Smooth muscle cell (in vitro differentiated cells): ENCODE data around the gene CWC25. TPM values are rescaled to one million over a fixed set of nuclear protein-coding genes. Genes with fewer than 3 reads are reported as not detected.
"Not testable (repeated sequence)": the region's sequence is repeated elsewhere in the genome, so short reads cannot be mapped to it uniquely, and the experiment has no call there.

Source experiments
- DNase-seq: peaks from one replicate; lab custom pipeline; 2025; ENCODE audit not compliant: unreplicated experiment; lab: John Stamatoyannopoulos, UW
- H2AFZ ChIP-seq: fragments of 200-600 bp; sonication (generic); 2 replicates; pipeline ENCODE4 v1.6.0; 2016; ENCODE audit warnings: antibody characterized with exemption, low read depth, mild to moderate bottlenecking
- H3F3A ChIP-seq: fragments of 200-600 bp; sonication (generic); 2 replicates; pipeline ENCODE4 v1.6.0; 2017; ENCODE audit warnings: antibody characterized with exemption, low read depth
- H3K27ac ChIP-seq: fragments of 200-600 bp; sonication (generic); 2 replicates; pipeline ENCODE4 v1.5.1; 2016; ENCODE audit warnings: low read depth, mild to moderate bottlenecking
- H3K27me3 ChIP-seq: fragments of 200-600 bp; sonication (generic); 2 replicates; pipeline ENCODE4 v1.6.1; 2016; ENCODE audit warnings: low read depth, mild to moderate bottlenecking
- H3K36me3 ChIP-seq: fragments of 200-600 bp; sonication (generic); 2 replicates; pipeline ENCODE4 v1.5.1; 2016; ENCODE audit warnings: low read depth
- H3K4me1 ChIP-seq: fragments of 200-600 bp; sonication (generic); 2 replicates; pipeline ENCODE4 v1.5.1; 2016; ENCODE audit warnings: low read depth
- H3K4me2 ChIP-seq: fragments of 200-600 bp; sonication (generic); 2 replicates; pipeline ENCODE4 v1.6.0; 2016; ENCODE audit warnings: mild to moderate bottlenecking
- H3K4me3 ChIP-seq: fragments of 200-600 bp; sonication (generic); 2 replicates; pipeline ENCODE4 v1.5.1; 2016; ENCODE audit warnings: mild to moderate bottlenecking
- H3K79me2 ChIP-seq: fragments of 200-600 bp; sonication (generic); 2 replicates; pipeline ENCODE4 v1.6.0; 2016; ENCODE audit warnings: low read depth, mild to moderate bottlenecking
- H3K9ac ChIP-seq: fragments of 200-600 bp; sonication (generic); 2 replicates; pipeline ENCODE4 v1.6.0; 2016; ENCODE audit warnings: low read depth
- H3K9me3 ChIP-seq: fragments of 200-600 bp; sonication (generic); replicated peaks from 2 replicates; pipeline ENCODE4 v1.5.1; 2016; ENCODE audit warnings: low read depth
- H4K20me1 ChIP-seq: fragments of 200-600 bp; sonication (generic); 2 replicates; pipeline ENCODE4 v1.6.0; 2016; ENCODE audit warnings: low read depth
- WGBS: methylation state at CpG from one replicate; pipeline ENCODE4 v1.1.7; 2016; ENCODE audit warnings: low lambda C conversion rate; 5-methylcytosine and 5-hydroxymethylcytosine counted together
- polyA plus RNA-seq: library from polyadenylated mRNA; unstranded; fragments of >200 nt; fragmentation: Nextera tagmentation; extraction: Ambion mirVana; gene quantifications from 2 replicates; pipeline ENCODE4 v1.2.1, GENCODE V29; 2016
- total RNA-seq: library from RNA; depleted of rRNA; stranded (reverse); fragments of >200 nt; gene quantifications from 2 replicates; pipeline ENCODE4 v1.2.3, GENCODE V29; 2014
- TF ChIP-seq, protein P1 (sequence below): fragments of 200-600 bp; sonication (generic); IDR thresholded peaks from 2 replicates; pipeline ENCODE4 v1.5.1; 2017; ENCODE audit warnings: borderline replicate concordance, mild to moderate bottlenecking, antibody characterized with exemption; ENCODE audit not compliant: insufficient read depth, poor library complexity, severe bottlenecking

The CWC25 gene
- total and polyA plus RNA-seq, 2 experiments from 2014 or later: 9.2 to 11.0 TPM

DNA sequence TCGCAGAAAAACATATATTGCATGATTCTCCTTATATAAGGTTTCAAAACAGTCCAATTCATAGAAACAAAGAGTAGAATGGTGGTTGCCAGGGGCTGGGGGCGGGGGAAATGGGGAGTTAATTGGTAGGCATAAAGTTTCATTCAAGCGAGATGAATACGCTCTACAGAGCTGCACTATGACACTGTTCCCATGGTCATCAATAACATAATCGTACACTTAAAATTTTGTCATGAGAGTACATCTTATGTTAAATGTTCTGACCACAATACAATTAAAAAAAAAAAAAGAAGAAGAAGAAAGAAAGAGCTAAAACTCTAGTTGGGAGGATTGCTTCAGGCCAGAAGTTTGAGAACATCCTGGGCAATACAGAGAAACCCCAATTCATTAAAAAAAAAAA, 30.9 kb downstream of the CWC25 start:
- Histone ChIP-seq H3K4me1 (peaks cover 22% of the 10 kb centered on the region), H4K20me1 (peaks cover 94% of the 10 kb centered on the region)

GRCh38 chr17:38791162-38791561, 34.0 kb downstream of the CWC25 start:
- TF ChIP-seq, protein P1, sequence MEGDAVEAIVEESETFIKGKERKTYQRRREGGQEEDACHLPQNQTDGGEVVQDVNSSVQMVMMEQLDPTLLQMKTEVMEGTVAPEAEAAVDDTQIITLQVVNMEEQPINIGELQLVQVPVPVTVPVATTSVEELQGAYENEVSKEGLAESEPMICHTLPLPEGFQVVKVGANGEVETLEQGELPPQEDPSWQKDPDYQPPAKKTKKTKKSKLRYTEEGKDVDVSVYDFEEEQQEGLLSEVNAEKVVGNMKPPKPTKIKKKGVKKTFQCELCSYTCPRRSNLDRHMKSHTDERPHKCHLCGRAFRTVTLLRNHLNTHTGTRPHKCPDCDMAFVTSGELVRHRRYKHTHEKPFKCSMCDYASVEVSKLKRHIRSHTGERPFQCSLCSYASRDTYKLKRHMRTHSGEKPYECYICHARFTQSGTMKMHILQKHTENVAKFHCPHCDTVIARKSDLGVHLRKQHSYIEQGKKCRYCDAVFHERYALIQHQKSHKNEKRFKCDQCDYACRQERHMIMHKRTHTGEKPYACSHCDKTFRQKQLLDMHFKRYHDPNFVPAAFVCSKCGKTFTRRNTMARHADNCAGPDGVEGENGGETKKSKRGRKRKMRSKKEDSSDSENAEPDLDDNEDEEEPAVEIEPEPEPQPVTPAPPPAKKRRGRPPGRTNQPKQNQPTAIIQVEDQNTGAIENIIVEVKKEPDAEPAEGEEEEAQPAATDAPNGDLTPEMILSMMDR: no peak
- no peaks in the 10 kb centered on the region for H3K27me3 ChIP-seq
- no peak overlapping the region for H3K27ac ChIP-seq
- no peaks in the 10 kb centered on the region for H3F3A ChIP-seq
- H3K4me2 ChIP-seq: no peak overlapping the region
- H3K79me2 ChIP-seq: peaks cover 67% of the 10 kb centered on the region
- peaks cover 95% of the 10 kb centered on the region for H4K20me1 ChIP-seq
- peaks cover 8% of the 10 kb centered on the region for H3K4me1 ChIP-seq
- H2AFZ ChIP-seq: no peak overlapping the region
- no peaks in the 10 kb centered on the region for H3K9me3 ChIP-seq
- no peak overlapping the region for H3K9ac ChIP-seq
- no peak overlapping the region for H3K4me3 ChIP-seq
- DNase-seq: no peak
- 91% methylated on average over 5 of the region's 5 CpGs for WGBS
- no peaks in the 10 kb centered on the region for H3K36me3 ChIP-seq

More for the DNA sequence above, 30.9 kb downstream of the CWC25 start:
- Histone ChIP-seq H3K4me3 (no peak overlapping the region), H3K79me2 (peaks cover 86% of the 10 kb centered on the region), H3K9ac (no peak overlapping the region), H3K27me3 (no peaks in the 10 kb centered on the region), H2AFZ (no peak overlapping the region), H3K4me2 (no peak overlapping the region), H3F3A (no peaks in the 10 kb centered on the region), H3K36me3 (no peaks in the 10 kb centered on the region), H3K9me3 (no peaks in the 10 kb centered on the region), H3K27ac (no peak overlapping the region)
- no peak for DNase-seq
- TF ChIP-seq, protein P1: no peak
- 98% methylated on average over 5 of the region's 5 CpGs for WGBS

DNA sequence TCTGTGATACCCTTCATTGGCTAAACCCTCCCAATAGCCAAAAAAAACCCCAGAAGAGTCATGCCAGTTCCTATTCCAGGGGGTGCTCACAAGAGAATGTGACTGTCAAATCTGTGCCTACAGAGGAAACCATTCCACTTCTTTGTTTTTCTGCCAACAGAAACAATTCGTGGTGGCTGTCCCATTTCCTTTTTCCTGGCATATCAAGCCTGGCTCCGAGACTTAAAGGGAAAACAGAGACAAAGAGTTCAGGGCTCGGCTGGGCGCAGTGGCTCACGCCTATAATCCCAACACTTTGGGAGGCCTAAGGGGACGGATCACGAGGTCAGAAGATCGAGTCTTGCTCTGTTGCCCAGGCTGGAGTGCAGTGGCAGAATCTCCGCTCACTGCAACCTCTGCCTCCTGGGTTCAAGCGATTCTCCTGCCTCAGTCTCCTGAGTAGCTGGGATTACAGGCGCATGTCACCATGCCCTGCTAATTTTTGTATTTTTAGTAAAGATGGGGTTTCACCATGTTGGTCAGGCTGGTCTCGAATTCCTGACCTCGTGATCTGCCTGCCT, 34.9 kb downstream of the CWC25 start:
- not testable (repeated sequence) for H3K36me3 ChIP-seq, H3K4me2 ChIP-seq, H3K9me3 ChIP-seq, H3K27me3 ChIP-seq, DNase-seq, H3K27ac ChIP-seq, H3K4me1 ChIP-seq, H3K4me3 ChIP-seq, H2AFZ ChIP-seq, H3K9ac ChIP-seq, H3F3A ChIP-seq
- Histone ChIP-seq H4K20me1 (peaks cover 95% of the 10 kb centered on the region), H3K79me2 (peaks cover 58% of the 10 kb centered on the region)
- 80% methylated on average over 13 of the region's 13 CpGs for WGBS

DNA sequence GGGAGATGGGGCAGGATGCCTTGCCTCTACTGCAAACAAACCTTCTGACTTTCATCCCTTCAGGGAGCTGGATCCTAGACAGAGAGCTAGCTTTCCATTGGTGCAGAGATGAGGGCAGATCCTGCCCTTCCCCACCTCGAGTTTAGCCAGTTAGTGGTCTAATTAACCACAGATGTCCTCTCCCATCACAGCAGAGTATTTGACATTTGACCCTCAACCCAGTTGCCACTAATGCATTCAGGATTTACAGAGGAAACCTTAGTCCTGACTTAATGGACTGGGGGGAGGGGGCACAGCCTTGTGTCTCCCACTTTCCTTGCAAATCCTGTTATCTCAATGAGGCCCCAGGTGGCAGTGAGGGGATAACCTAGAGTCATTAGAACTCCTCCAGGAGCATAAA, 35.9 kb downstream of the CWC25 start:
- H3K27ac ChIP-seq: no peak overlapping the region
- H3K36me3 ChIP-seq: peaks cover 3% of the 10 kb centered on the region
- H3K9ac ChIP-seq: no peak overlapping the region
- TF ChIP-seq, protein P1: no peak
- no peak overlapping the region for H3K4me2 ChIP-seq
- no peaks in the 10 kb centered on the region for H3F3A ChIP-seq
- H3K9me3 ChIP-seq: no peaks in the 10 kb centered on the region
- no peaks in the 10 kb centered on the region for H3K27me3 ChIP-seq
- H3K4me1 ChIP-seq: peaks cover 8% of the 10 kb centered on the region
- H3K79me2 ChIP-seq: peaks cover 49% of the 10 kb centered on the region
- no peak overlapping the region for H2AFZ ChIP-seq
- WGBS: 5% methylated on average over 1 of the region's 1 CpG
- DNase-seq: no peak
- H4K20me1 ChIP-seq: peaks cover 88% of the 10 kb centered on the region
- no peak overlapping the region for H3K4me3 ChIP-seq

DNA sequence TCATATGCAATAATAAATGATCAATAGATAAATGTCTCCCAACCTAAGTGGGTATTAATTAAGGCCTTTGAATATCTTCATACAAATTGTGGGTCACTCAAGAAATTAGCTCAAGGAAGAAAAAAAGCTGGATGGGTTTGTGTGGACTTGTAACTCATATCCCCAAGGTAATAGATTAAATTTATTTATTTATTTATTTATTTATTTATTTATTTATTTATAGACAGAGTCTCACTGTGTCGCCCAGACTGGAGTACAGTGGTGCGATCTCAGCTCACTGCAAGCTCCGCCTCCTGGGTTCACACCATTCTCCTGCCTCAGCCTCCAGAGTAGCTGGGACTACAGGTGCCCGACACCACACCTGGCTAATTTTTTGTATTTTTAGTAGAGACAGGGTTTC, 37.1 kb downstream of the CWC25 start:
- WGBS: 97% methylated on average over 4 of the region's 4 CpGs
- H3K4me3 ChIP-seq, H3K9ac ChIP-seq, H3K4me2 ChIP-seq, H2AFZ ChIP-seq, H3K27ac ChIP-seq, DNase-seq, H3K4me1 ChIP-seq, H3K36me3 ChIP-seq, H3F3A ChIP-seq, H3K27me3 ChIP-seq, H3K9me3 ChIP-seq: not testable (repeated sequence)
- H3K79me2 ChIP-seq: peaks cover 38% of the 10 kb centered on the region
- H4K20me1 ChIP-seq: peaks cover 76% of the 10 kb centered on the region
